ENCODE results near the gene IFT20.

Gene IFT20

GRCh38 chr17:28364665-28365363 is 29.5 kb upstream of the IFT20 start, which contains the start of gene SEBOX:
SEBOX (minus strand) TSS chr17:28365199; CDS start chr17:28365151, 48 bp downstream.
- no peak for TF ChIP-seq YY1 (IDR thresholded peaks at IDR 0.05; ENCODE audit: low read depth)

GRCh38 chr17:28363776-28364650 is 28.7 kb upstream of the IFT20 start:
- no peak for TF ChIP-seq REST (IDR thresholded peaks at IDR 0.05; ENCODE audit: low read depth)
- no peak for TF ChIP-seq EP300 (IDR thresholded peaks at IDR 0.05; ENCODE audit: borderline replicate concordance)
- no peak for TF ChIP-seq RAD21 (IDR thresholded peaks at IDR 0.05; ENCODE audit: low read depth)
- no peak for TF ChIP-seq CREB1 (IDR thresholded peaks at IDR 0.05; ENCODE audit: low read depth)
- TF ChIP-seq TAF1 (IDR thresholded peaks at IDR 0.05; ENCODE audit: low read depth), result no peak
- TF ChIP-seq MAX (IDR thresholded peaks at IDR 0.05), result no peak
- no peak for TF ChIP-seq FOXM1 (IDR thresholded peaks at IDR 0.05; ENCODE audit: borderline replicate concordance, low read depth)
- no peak for TF ChIP-seq CEBPB (IDR thresholded peaks at IDR 0.05)
- TF ChIP-seq ZBTB7A (IDR thresholded peaks at IDR 0.05; ENCODE audit: low read depth), result no peak
- TF ChIP-seq EGR1 (IDR thresholded peaks at IDR 0.05), result no peak
- TF ChIP-seq USF1 (IDR thresholded peaks at IDR 0.05), result no peak

- no peak for TF ChIP-seq NFIC (IDR thresholded peaks at IDR 0.05)
- no peak for TF ChIP-seq REST (IDR thresholded peaks at IDR 0.05; ENCODE audit: low read depth)
- no peak for TF ChIP-seq RAD21 (IDR thresholded peaks at IDR 0.05; ENCODE audit: low read depth)
- no peak for TF ChIP-seq TAF1 (IDR thresholded peaks at IDR 0.05; ENCODE audit: low read depth)
- no peak for TF ChIP-seq FOXM1 (IDR thresholded peaks at IDR 0.05; ENCODE audit: borderline replicate concordance, low read depth)
- no peak for TF ChIP-seq USF1 (IDR thresholded peaks at IDR 0.05)
- no peak for TF ChIP-seq ZBTB7A (IDR thresholded peaks at IDR 0.05; ENCODE audit: low read depth)
- no peak for TF ChIP-seq YY1 (IDR thresholded peaks at IDR 0.05; ENCODE audit: low read depth)
- no peak for TF ChIP-seq CREB1 (IDR thresholded peaks at IDR 0.05; ENCODE audit: low read depth)
Measured at GRCh38 chr17:28363186-28363585, 27.9 kb upstream of the IFT20 start.

- TF ChIP-seq EGR1 (IDR thresholded peaks at IDR 0.05) (no peak), REST (IDR thresholded peaks at IDR 0.05; ENCODE audit: low read depth) (no peak), TAF1 (IDR thresholded peaks at IDR 0.05; ENCODE audit: low read depth) (no peak), MAX (IDR thresholded peaks at IDR 0.05) (no peak), CEBPB (IDR thresholded peaks at IDR 0.05) (no peak), ZBTB7A (IDR thresholded peaks at IDR 0.05; ENCODE audit: low read depth) (no peak), EP300 (IDR thresholded peaks at IDR 0.05; ENCODE audit: borderline replicate concordance) (no peak), TCF12 (IDR thresholded peaks at IDR 0.05; ENCODE audit: low read depth) (no peak), YY1 (IDR thresholded peaks at IDR 0.05; ENCODE audit: low read depth) (no peak), CREB1 (IDR thresholded peaks at IDR 0.05; ENCODE audit: low read depth) (no peak), NFIC (IDR thresholded peaks at IDR 0.05) (no peak), USF1 (IDR thresholded peaks at IDR 0.05) (no peak), TEAD4 (IDR thresholded peaks at IDR 0.05) (no peak), RAD21 (IDR thresholded peaks at IDR 0.05; ENCODE audit: low read depth) (no peak)
Measured at GRCh38 chr17:28357901-28358197, 22.6 kb upstream of the IFT20 start.

Measured in Ishikawa (cell line).